ENCODE measurements around the gene RPL38. TPM values are rescaled to one million over a fixed set of nuclear protein-coding genes. Genes with fewer than 3 reads are reported as not detected.

The RPL38 gene
- total and polyA plus RNA-seq, 2 of the 4 experiments (the other 2 are of a cell fraction) = 111 to 527 TPM

GRCh38 chr17:74220219-74220618, 16.7 kb downstream of the RPL38 start:
- no peak overlapping the region for H4K5ac ChIP-seq (ENCODE audit: low read depth, low read length)
- ChIA-PET CTCF (no interaction called here), POLR2A (ENCODE audit: unreplicated experiment) (no interaction called here)
- H2BK15ac ChIP-seq (ENCODE audit: low read depth, low read length) = no peak overlapping the region
- H3K4ac ChIP-seq (ENCODE audit: low read depth, low read length) = no peak overlapping the region
- H2BK5ac ChIP-seq (ENCODE audit: low read depth, low read length, poor library complexity, severe bottlenecking) = no peak overlapping the region
- H4K20me1 ChIP-seq (ENCODE audit: insufficient read depth, low read length) = no peaks in the 10 kb centered on the region
- H3K27ac ChIP-seq (ENCODE audit: insufficient read depth, low read length) = no peak overlapping the region
- no peak overlapping the region for H2AK9ac ChIP-seq (replicated peaks; ENCODE audit: low read depth, low read length, poor library complexity)
- H3K9me1 ChIP-seq (ENCODE audit: insufficient read depth, low read length) = no peaks in the 10 kb centered on the region
- H2AK5ac ChIP-seq (ENCODE audit: low read depth, low read length) = no peak overlapping the region
- no peaks in the 10 kb centered on the region for H3K79me1 ChIP-seq (ENCODE audit: low read depth in 1 of 2, low read length in 2 of 2)
- H3K18ac ChIP-seq (ENCODE audit: low read depth, low read length) = no peak overlapping the region
- DNase-seq = no peak
- no peak overlapping the region for H3K9ac ChIP-seq (ENCODE audit: low read depth, low read length)
- no peak for ATAC-seq (ENCODE audit: low read depth)
- no peak overlapping the region for H2BK20ac ChIP-seq (ENCODE audit: low read depth, low read length)
- in situ Hi-C loops (cut with MboI; ENCODE audit: low sequenced_read_pairs) = loop anchor here (25.0 kb wide), 1 partner anchor 642 kb away; the partner anchor contains the start of genes FDXR and GRIN2C
- dilution Hi-C loops (cut with HindIII; ENCODE audit: low sequenced_read_pairs, unreplicated experiment) = no loop called here
- BruUV-seq (replicated peaks) = no TSS peak
- H4K8ac ChIP-seq (ENCODE audit: low read depth in 2 of 2, low read length in 2 of 2) = no peak overlapping the region
- no peak for TF ChIP-seq ELK1 (IDR thresholded peaks at IDR 0.05; ENCODE audit: borderline replicate concordance, low read depth, low read length)
- no peak for TF ChIP-seq RCOR1 (IDR thresholded peaks at IDR 0.05; ENCODE audit: insufficient replicate concordance, low read length)
- TF ChIP-seq POLR2A (IDR thresholded peaks at IDR 0.05; ENCODE audit: low read depth, low read length) = no peak
- TF ChIP-seq SMC3 (IDR thresholded peaks at IDR 0.05; ENCODE audit: low read depth, low read length) = no peak
- no peak for TF ChIP-seq RAD21 (IDR thresholded peaks at IDR 0.05; ENCODE audit: low read length)
- TF ChIP-seq CHD1 (IDR thresholded peaks at IDR 0.05; ENCODE audit: low read depth, low read length) = no peak
- no peak for TF ChIP-seq MAZ (IDR thresholded peaks at IDR 0.05; ENCODE audit: borderline replicate concordance, low read depth, low read length)
- no peak for TF ChIP-seq USF2 (IDR thresholded peaks at IDR 0.05; ENCODE audit: low read depth, low read length)
- TF ChIP-seq BHLHE40 (IDR thresholded peaks at IDR 0.05; ENCODE audit: low read depth, low read length) = no peak
- TF ChIP-seq FOS (IDR thresholded peaks at IDR 0.05; ENCODE audit: low read depth, low read length) = no peak
- TF ChIP-seq MAFK (IDR thresholded peaks at IDR 0.05; ENCODE audit: low read depth, low read length) = no peak
- TF ChIP-seq CEBPB (IDR thresholded peaks at IDR 0.05; ENCODE audit: low read depth, low read length) = no peak
- TF ChIP-seq RFX5 (IDR thresholded peaks at IDR 0.05; ENCODE audit: low read depth, low read length) = no peak
- TF ChIP-seq NFE2L2 (IDR thresholded peaks at IDR 0.05; ENCODE audit: low read depth, low read length) = no peak
- TF ChIP-seq MXI1 (IDR thresholded peaks at IDR 0.05; ENCODE audit: borderline replicate concordance, low read depth, low read length) = no peak
- TF ChIP-seq CTCF (conservative IDR thresholded peaks at IDR 0.05; ENCODE audit: low read depth, low read length) = no peak
- no peak overlapping the region for H3K23ac ChIP-seq (ENCODE audit: low read depth, low read length)
- H3K27me3 ChIP-seq (ENCODE audit: control insufficient read depth, insufficient read depth, low read length) = no peaks in the 10 kb centered on the region; the same call in 1 of the 2 replicates
- H3K4me2 ChIP-seq (ENCODE audit: low read depth, low read length) = no peak overlapping the region
- no peak overlapping the region for H3K14ac ChIP-seq (replicated peaks; ENCODE audit: low read depth, low read length)
- no peak overlapping the region for H3K56ac ChIP-seq (ENCODE audit: extremely low read depth, insufficient read depth, low read length)
- H3K9me3 ChIP-seq (ENCODE audit: control insufficient read depth, insufficient read depth, low read length) = no peaks in the 10 kb centered on the region
- no peak overlapping the region for H2BK120ac ChIP-seq (ENCODE audit: low read depth, low read length)
- H3K4me3 ChIP-seq (ENCODE audit: insufficient read depth, low read depth, low read length) = no peak overlapping the region
- H4K91ac ChIP-seq (ENCODE audit: insufficient read depth, low read depth, low read length) = no peak overlapping the region
- H3K36me3 ChIP-seq (ENCODE audit: control insufficient read depth, insufficient read depth, low read length) = no peaks in the 10 kb centered on the region
- intact Hi-C loops (cut with micrococcal nuclease) = no loop called here
- 20% methylated on average over 1 of the region's 2 CpGs; no CpG with 5 or more reads in 1 of the 2 experiments for WGBS, 2 experiments (ENCODE audit: extremely low coverage in 2 of 2, insufficient read length in 1 of 2)
- H2AFZ ChIP-seq (replicated peaks; ENCODE audit: low read length, poor library complexity) = no peak overlapping the region
- no peaks in the 10 kb centered on the region for H3K4me1 ChIP-seq (ENCODE audit: control insufficient read depth, insufficient read depth, low read length)
